Measurements from ENCODE around the gene CFAP68. TPM values are rescaled to one million over a fixed set of nuclear protein-coding genes. Genes with fewer than 3 reads are reported as not detected.

CFAP68 gene, protein sequence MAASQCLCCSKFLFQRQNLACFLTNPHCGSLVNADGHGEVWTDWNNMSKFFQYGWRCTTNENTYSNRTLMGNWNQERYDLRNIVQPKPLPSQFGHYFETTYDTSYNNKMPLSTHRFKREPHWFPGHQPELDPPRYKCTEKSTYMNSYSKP
- 4.1 and 6.5 TPM in 2 replicates for total RNA-seq (2011; cell fraction: chromatin; rRNA removed; ENCODE audit: low replicate concordance)
- 4.3 and 5.0 TPM in 2 replicates for total RNA-seq (2011; cell fraction: nucleolus; rRNA removed)
- 8.9 and 16.3 TPM in 2 replicates for total RNA-seq (2011; cell fraction: nucleoplasm; rRNA removed)
- total RNA-seq (2014; rRNA removed): 27.9 and 29.9 TPM in 2 replicates
- total RNA-seq (2014; rRNA removed; fragmentation: Illumina TruSeq; extraction: Trizol): 37.0 and 40.8 TPM in 2 replicates
- 43.7 and 45.1 TPM in 2 replicates for total RNA-seq (2015; rRNA removed; fragmentation: Illumina TruSeq; extraction: Trizol)
- total RNA-seq (2021): 20.5 and 22.8 TPM in 2 replicates
- polyA plus RNA-seq (2011; rRNA removed): 72.3 and 82.3 TPM in 2 replicates
- 36.7 and 54.1 TPM in 2 replicates for polyA plus RNA-seq (2011; cell fraction: cytosol; rRNA removed)
- 14.8 and 28.9 TPM in 2 replicates for polyA plus RNA-seq (2011; cell fraction: nucleus; rRNA removed)
- polyA plus RNA-seq (2012): 47.2 and 65.7 TPM in 2 replicates
- 58.4 and 64.8 TPM in 2 replicates for polyA plus RNA-seq (2014; fragmentation: Illumina TruSeq; extraction: Trizol)
- polyA plus RNA-seq (2014; fragmentation: Nextera tagmentation; extraction: Ambion mirVana): 10 to 100 TPM; 71.6 to 71.7 TPM
- polyA plus RNA-seq (2014; rRNA removed): 48.0 and 52.5 TPM in 2 replicates
- 39.2 and 51.2 TPM in 2 replicates for polyA minus RNA-seq (2011; rRNA and poly(A)+ RNA removed)
- 4.4 and 7.6 TPM in 2 replicates for polyA minus RNA-seq (2011; cell fraction: cytosol; rRNA and poly(A)+ RNA removed)
- 3.1 and 6.7 TPM in 2 replicates for polyA minus RNA-seq (2011; cell fraction: nucleus; rRNA and poly(A)+ RNA removed)
- percentile 74 among the genes with signal in this experiment for Bru-seq, nascent RNA
- percentile 59 among the genes with signal in this experiment for BruChase-seq, experiment 1, labeled RNA remaining after a 2-hour chase
- percentile 61 among the genes with signal in this experiment for BruChase-seq, experiment 2, labeled RNA remaining after a 6-hour chase
- long read RNA-seq, experiment 1, transcript C11orf1-201 (4 exons, 2,885 nt): major isoform, 16 of 21 reads
- long read RNA-seq, experiment 1, partial matches to known transcripts: 0 of 21 reads
- long read RNA-seq, experiment 1, other reads (novel, unspliced or antisense): 2 of 21 reads
- long read RNA-seq, experiment 2, transcript C11orf1-201 (4 exons, 2,885 nt): major isoform, 10 of 17 reads
- long read RNA-seq, experiment 2, partial matches to known transcripts: 2 of 17 reads
- long read RNA-seq, experiment 2, other reads (novel, unspliced or antisense): 1 of 17 reads
- long read RNA-seq, experiment 3, transcript C11orf1-201 (4 exons, 2,885 nt): major isoform, 9 of 11 reads
- long read RNA-seq, experiment 3, partial matches to known transcripts: 0 of 11 reads
- long read RNA-seq, experiment 3, other reads (novel, unspliced or antisense): 0 of 11 reads

GRCh38 chr11:111878849-111879636 is at the start of gene CFAP68, which contains the start of gene FDXACB1:
Gene CFAP68, plus strand, starts transcription at chr11:111879541. Its CDS starts 20 bp downstream, at chr11:111879561.
Gene FDXACB1, minus strand, starts transcription at chr11:111879165. Its CDS starts 33 bp downstream, at chr11:111879132.
- H3K27me3 ChIP-seq (ENCODE audit: control insufficient read depth in 2 of 2, insufficient read depth in 2 of 2, low read length in 2 of 2): no peaks in the 10 kb centered on the region
- peak within 1 kb of the TSS; percentile 86 to 94 for H3K9ac ChIP-seq (ENCODE audit: insufficient read depth in 1 of 2, low read depth in 2 of 2, low read length in 2 of 2)
- ATAC-seq (peak; percentile 91), DNase-seq (ENCODE audit: extremely low read depth in 1 of 4, low spot score in 3 of 4) (peak; percentile 92 to 98 (median 93)), FAIRE-seq (peak; percentile 95)
- POLR2A ChIA-PET: interaction anchor here (1.2 to 1.5 kb wide), 3 partner anchors 15 to 103 kb away, joined by 3 to 5 read pairs (median 3); no protein-coding TSS in a partner anchor
- no TSS peak for BruUV-seq (replicated peaks)
- intact Hi-C loops (cut with micrococcal nuclease) (loop anchor here (1.0 to 5.0 kb wide), 8 partner anchors 33 to 403 kb away; partner anchors contain the start of genes BCO2, CRYAB, HSPB2 and SDHD), in situ Hi-C loops (cut with MboI) (loop anchor here (5.0 kb wide), 1 partner anchor 108 kb away; no protein-coding TSS in a partner anchor)
- no peaks in the 10 kb centered on the region for H3K9me1 ChIP-seq (ENCODE audit: control insufficient read depth, insufficient read depth, low read length)
- peaks cover 8% of the 10 kb centered on the region for H3K79me2 ChIP-seq (ENCODE audit: control insufficient read depth, insufficient read depth, low read length)
- no peaks in the 10 kb centered on the region for H4K20me1 ChIP-seq (replicated peaks; ENCODE audit: control insufficient read depth, insufficient read depth, low read length)
- H3K27ac ChIP-seq (ENCODE audit: extremely low read depth, low read depth, low read length): peak within 1 kb of the TSS; percentile 95
- H3K4me1 ChIP-seq (replicated peaks in 1 of 2; ENCODE audit: control insufficient read depth in 2 of 2, insufficient read depth in 2 of 2, low read length in 2 of 2): peaks cover 10 to 21% of the 10 kb centered on the region in 2 experiments; a peak in 4 of 5 replicates
- WGBS (ENCODE audit: insufficient coverage, low coverage, missing lambda C conversion rate): under 1% methylated on average over 47 of the region's 55 CpGs
- peak within 1 kb of the TSS; percentile 99 for H2AFZ ChIP-seq (ENCODE audit: low read depth, low read length)
- peaks cover 13% of the 10 kb centered on the region; the same call in 2 of the 3 replicates for H3K36me3 ChIP-seq (ENCODE audit: control insufficient read depth, insufficient read depth, low read length)
- CTCF ChIA-PET (ENCODE audit: low intra/inter-chr PET ratio): interaction anchor here (0.6 to 2.2 kb wide), 4 partner anchors 100 to 343 kb away, joined by 3 to 26 read pairs (median 5); no protein-coding TSS in a partner anchor
- peak within 1 kb of the TSS; percentile 96 for H3K4me2 ChIP-seq (ENCODE audit: insufficient read depth, low read length)
- peak within 1 kb of the TSS; percentile 62 for H3K4me3 ChIP-seq
- no peaks in the 10 kb centered on the region for H3K9me3 ChIP-seq (replicated peaks; ENCODE audit: control insufficient read depth, insufficient read depth, low read depth, low read length)
- TF ChIP-seq CHD2 (IDR thresholded peaks at IDR 0.05; ENCODE audit: low read depth, low read length) (no peak), MAFK (IDR thresholded peaks at IDR 0.05; ENCODE audit: low read length) (no peak), FOXJ2 (tag; IDR thresholded peaks at IDR 0.05) (0 out of 2 replicates have a peak, but pooled peaks have one; percentile 42), RBM39 (optimal IDR thresholded peaks at IDR 0.05; ENCODE audit: low read depth, low read length) (no peak), EGR1 (conservative IDR thresholded peaks at IDR 0.05) (0 out of 2 replicates have a peak, but pooled peaks have one; percentile 5), KDM4B (IDR thresholded peaks at IDR 0.05; ENCODE audit: borderline replicate concordance in 2 of 2, low read depth in 1 of 2) (0 out of 4 replicates have a peak, but pooled peaks of 1 of the 2 experiments have one; percentile 80), EZH2 (IDR thresholded peaks at IDR 0.05; ENCODE audit: borderline replicate concordance, low read depth, low read length) (no peak), POLR2AphosphoS5 (IDR thresholded peaks at IDR 0.05; ENCODE audit: control insufficient read depth, insufficient read depth, low read depth, low read length) (peak; percentile 59), CCAR2 (IDR thresholded peaks at IDR 0.05; ENCODE audit: low read depth, low read length) (no peak), NFYB (IDR thresholded peaks at IDR 0.05; ENCODE audit: extremely low read depth, insufficient read length) (no peak)
- TF ChIP-seq, protein P1, sequence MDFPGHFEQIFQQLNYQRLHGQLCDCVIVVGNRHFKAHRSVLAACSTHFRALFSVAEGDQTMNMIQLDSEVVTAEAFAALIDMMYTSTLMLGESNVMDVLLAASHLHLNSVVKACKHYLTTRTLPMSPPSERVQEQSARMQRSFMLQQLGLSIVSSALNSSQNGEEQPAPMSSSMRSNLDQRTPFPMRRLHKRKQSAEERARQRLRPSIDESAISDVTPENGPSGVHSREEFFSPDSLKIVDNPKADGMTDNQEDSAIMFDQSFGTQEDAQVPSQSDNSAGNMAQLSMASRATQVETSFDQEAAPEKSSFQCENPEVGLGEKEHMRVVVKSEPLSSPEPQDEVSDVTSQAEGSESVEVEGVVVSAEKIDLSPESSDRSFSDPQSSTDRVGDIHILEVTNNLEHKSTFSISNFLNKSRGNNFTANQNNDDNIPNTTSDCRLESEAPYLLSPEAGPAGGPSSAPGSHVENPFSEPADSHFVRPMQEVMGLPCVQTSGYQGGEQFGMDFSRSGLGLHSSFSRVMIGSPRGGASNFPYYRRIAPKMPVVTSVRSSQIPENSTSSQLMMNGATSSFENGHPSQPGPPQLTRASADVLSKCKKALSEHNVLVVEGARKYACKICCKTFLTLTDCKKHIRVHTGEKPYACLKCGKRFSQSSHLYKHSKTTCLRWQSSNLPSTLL (IDR thresholded peaks at IDR 0.05): no peak
